Measurements from ENCODE around the gene AGPAT3. TPM values are rescaled to one million over a fixed set of nuclear protein-coding genes. Genes with fewer than 3 reads are reported as not detected.

Gene AGPAT3
- total and polyA plus RNA-seq, 10 of the 15 experiments (the other 5 are each of a cell fraction or from before 2014, with no cell fraction given): 1.2 to 110 (median 30.8) TPM

DNA sequence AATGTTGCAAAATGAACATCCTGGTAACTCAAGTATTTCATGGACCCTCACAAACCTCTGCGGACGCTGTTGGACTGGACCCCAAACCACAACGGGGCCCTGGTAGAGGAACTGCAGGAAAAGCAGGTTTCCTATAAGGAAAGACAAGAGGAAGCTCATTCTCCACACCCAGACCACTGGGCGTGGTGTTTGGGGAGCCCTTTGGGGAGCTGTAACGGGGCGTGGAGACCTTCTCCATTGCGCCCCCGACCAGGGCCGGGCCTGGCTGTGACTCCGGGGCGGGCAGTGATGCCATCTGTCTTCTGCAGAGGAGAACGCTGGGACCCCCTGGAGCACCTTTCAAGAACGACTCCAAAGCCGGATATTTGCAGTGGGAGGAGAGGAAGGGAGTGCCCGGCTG is 30.0 kb upstream of the AGPAT3 start:
- CTCF ChIA-PET: interaction anchor here (0.6 kb wide), 1 partner anchor 58 kb away, joined by 3 read pairs; no protein-coding TSS in a partner anchor
- no peaks in the 10 kb centered on the region for H3K4me1 ChIP-seq (ENCODE audit: control insufficient read depth, insufficient read depth, low read length)
- in situ Hi-C loops (cut with MboI): no loop called here

More for the DNA sequence above, 30.0 kb upstream of the AGPAT3 start:
- SMC1A ChIA-PET (ENCODE audit: uncharacterized antibody, unreplicated experiment): no interaction called here
- DNase-seq (ENCODE audit: low read depth, low spot score) (no peak), FAIRE-seq (no peak), ATAC-seq (no peak)
- no peak overlapping the region for H3K9ac ChIP-seq (ENCODE audit: control insufficient read depth, insufficient read depth, low read length)
- H3K4me3 ChIP-seq: no peak overlapping the region
- intact Hi-C loops (cut with micrococcal nuclease; ENCODE audit: unreplicated experiment): no loop called here
- no peaks in the 10 kb centered on the region for H3K79me2 ChIP-seq (ENCODE audit: control insufficient read depth, insufficient read depth, low read length)
- no peaks in the 10 kb centered on the region for H3K36me3 ChIP-seq (ENCODE audit: control insufficient read depth in 2 of 2, insufficient read depth in 2 of 2, low read length in 1 of 2)
- 4% methylated on average over 15 of the region's 15 CpGs for WGBS (ENCODE audit: insufficient coverage, insufficient replicate concordance, low lambda C conversion rate, missing lambda C conversion rate)
- no peak overlapping the region for H2AFZ ChIP-seq (ENCODE audit: control insufficient read depth, low read depth, low read length)
- H3K4me2 ChIP-seq (ENCODE audit: control insufficient read depth, insufficient read depth): no peak overlapping the region
- H3K9me3 ChIP-seq (replicated peaks; ENCODE audit: control insufficient read depth, insufficient read depth, low read length): no peaks in the 10 kb centered on the region; the same call in 1 of the 3 replicates
- no peak for TF ChIP-seq FOXM1 (IDR thresholded peaks at IDR 0.05; ENCODE audit: low read depth, low read length)
- no peak for TF ChIP-seq SPI1 (IDR thresholded peaks at IDR 0.05; ENCODE audit: borderline replicate concordance, insufficient read depth, low read depth, low read length)
- TF ChIP-seq MEF2B (IDR thresholded peaks at IDR 0.05; ENCODE audit: partially characterized antibody, poor library complexity, severe bottlenecking): no peak
- TF ChIP-seq, protein P1, sequence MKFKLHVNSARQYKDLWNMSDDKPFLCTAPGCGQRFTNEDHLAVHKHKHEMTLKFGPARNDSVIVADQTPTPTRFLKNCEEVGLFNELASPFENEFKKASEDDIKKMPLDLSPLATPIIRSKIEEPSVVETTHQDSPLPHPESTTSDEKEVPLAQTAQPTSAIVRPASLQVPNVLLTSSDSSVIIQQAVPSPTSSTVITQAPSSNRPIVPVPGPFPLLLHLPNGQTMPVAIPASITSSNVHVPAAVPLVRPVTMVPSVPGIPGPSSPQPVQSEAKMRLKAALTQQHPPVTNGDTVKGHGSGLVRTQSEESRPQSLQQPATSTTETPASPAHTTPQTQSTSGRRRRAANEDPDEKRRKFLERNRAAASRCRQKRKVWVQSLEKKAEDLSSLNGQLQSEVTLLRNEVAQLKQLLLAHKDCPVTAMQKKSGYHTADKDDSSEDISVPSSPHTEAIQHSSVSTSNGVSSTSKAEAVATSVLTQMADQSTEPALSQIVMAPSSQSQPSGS (IDR thresholded peaks at IDR 0.05; ENCODE audit: low read length): no peak
- TF ChIP-seq, protein P2, sequence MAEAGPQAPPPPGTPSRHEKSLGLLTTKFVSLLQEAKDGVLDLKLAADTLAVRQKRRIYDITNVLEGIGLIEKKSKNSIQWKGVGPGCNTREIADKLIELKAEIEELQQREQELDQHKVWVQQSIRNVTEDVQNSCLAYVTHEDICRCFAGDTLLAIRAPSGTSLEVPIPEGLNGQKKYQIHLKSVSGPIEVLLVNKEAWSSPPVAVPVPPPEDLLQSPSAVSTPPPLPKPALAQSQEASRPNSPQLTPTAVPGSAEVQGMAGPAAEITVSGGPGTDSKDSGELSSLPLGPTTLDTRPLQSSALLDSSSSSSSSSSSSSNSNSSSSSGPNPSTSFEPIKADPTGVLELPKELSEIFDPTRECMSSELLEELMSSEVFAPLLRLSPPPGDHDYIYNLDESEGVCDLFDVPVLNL (IDR thresholded peaks at IDR 0.05; ENCODE audit: low read depth, low read length): no peak
- no peak for TF ChIP-seq ZNF274 (IDR thresholded peaks at IDR 0.05; ENCODE audit: insufficient read depth, insufficient read length)
- TF ChIP-seq, protein P3, sequence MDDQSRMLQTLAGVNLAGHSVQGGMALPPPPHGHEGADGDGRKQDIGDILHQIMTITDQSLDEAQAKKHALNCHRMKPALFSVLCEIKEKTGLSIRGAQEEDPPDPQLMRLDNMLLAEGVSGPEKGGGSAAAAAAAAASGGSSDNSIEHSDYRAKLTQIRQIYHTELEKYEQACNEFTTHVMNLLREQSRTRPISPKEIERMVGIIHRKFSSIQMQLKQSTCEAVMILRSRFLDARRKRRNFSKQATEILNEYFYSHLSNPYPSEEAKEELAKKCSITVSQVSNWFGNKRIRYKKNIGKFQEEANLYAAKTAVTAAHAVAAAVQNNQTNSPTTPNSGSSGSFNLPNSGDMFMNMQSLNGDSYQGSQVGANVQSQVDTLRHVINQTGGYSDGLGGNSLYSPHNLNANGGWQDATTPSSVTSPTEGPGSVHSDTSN (IDR thresholded peaks at IDR 0.05; ENCODE audit: insufficient replicate concordance, low read depth, low read length): no peak
- TF ChIP-seq SRF (IDR thresholded peaks at IDR 0.05; ENCODE audit: low read depth in 2 of 2, low read length in 2 of 2): no peak
- TF ChIP-seq ZZZ3 (IDR thresholded peaks at IDR 0.05; ENCODE audit: control insufficient read depth, insufficient read length, low read depth): no peak
- no peak for TF ChIP-seq STAT1 (conservative IDR thresholded peaks at IDR 0.05)
- no peak for TF ChIP-seq JUNB (IDR thresholded peaks at IDR 0.05)
- no peak for TF ChIP-seq NR2C2 (IDR thresholded peaks at IDR 0.05; ENCODE audit: borderline replicate concordance, control insufficient read depth, insufficient read length, low read depth)
- no peak for TF ChIP-seq STAT3 (IDR thresholded peaks at IDR 0.05; ENCODE audit: low read depth, low read length)
- no peak for TF ChIP-seq MEF2A (IDR thresholded peaks at IDR 0.05; ENCODE audit: insufficient read depth, low read depth, low read length)
- TF ChIP-seq CBFB (IDR thresholded peaks at IDR 0.05; ENCODE audit: low read depth): no peak
- no peak for TF ChIP-seq HDGF (IDR thresholded peaks at IDR 0.05)
- no peak for TF ChIP-seq KDM1A (IDR thresholded peaks at IDR 0.05; ENCODE audit: borderline replicate concordance)
- TF ChIP-seq, protein P4, sequence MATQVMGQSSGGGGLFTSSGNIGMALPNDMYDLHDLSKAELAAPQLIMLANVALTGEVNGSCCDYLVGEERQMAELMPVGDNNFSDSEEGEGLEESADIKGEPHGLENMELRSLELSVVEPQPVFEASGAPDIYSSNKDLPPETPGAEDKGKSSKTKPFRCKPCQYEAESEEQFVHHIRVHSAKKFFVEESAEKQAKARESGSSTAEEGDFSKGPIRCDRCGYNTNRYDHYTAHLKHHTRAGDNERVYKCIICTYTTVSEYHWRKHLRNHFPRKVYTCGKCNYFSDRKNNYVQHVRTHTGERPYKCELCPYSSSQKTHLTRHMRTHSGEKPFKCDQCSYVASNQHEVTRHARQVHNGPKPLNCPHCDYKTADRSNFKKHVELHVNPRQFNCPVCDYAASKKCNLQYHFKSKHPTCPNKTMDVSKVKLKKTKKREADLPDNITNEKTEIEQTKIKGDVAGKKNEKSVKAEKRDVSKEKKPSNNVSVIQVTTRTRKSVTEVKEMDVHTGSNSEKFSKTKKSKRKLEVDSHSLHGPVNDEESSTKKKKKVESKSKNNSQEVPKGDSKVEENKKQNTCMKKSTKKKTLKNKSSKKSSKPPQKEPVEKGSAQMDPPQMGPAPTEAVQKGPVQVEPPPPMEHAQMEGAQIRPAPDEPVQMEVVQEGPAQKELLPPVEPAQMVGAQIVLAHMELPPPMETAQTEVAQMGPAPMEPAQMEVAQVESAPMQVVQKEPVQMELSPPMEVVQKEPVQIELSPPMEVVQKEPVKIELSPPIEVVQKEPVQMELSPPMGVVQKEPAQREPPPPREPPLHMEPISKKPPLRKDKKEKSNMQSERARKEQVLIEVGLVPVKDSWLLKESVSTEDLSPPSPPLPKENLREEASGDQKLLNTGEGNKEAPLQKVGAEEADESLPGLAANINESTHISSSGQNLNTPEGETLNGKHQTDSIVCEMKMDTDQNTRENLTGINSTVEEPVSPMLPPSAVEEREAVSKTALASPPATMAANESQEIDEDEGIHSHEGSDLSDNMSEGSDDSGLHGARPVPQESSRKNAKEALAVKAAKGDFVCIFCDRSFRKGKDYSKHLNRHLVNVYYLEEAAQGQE (IDR thresholded peaks at IDR 0.05; ENCODE audit: low read depth, low read length): no peak
- H4K20me1 ChIP-seq (ENCODE audit: control insufficient read depth, insufficient read depth): no peaks in the 10 kb centered on the region
- no peak overlapping the region for H3K27ac ChIP-seq (ENCODE audit: control insufficient read depth, insufficient read depth)
- no TSS peak for BruUV-seq (replicated peaks)
- POLR2A ChIA-PET: interaction anchor here (1.0 kb wide), 1 partner anchor 16 kb away, joined by 3 read pairs; no protein-coding TSS in a partner anchor
- H3K27me3 ChIP-seq (replicated peaks in 1 of 2; ENCODE audit: control insufficient read depth in 2 of 2, insufficient read depth in 2 of 2, low read length in 1 of 2): no peaks in the 10 kb centered on the region; a peak in 1 of 4 replicates
- RAD21 ChIA-PET (ENCODE audit: unreplicated experiment): interaction anchor here (0.9 kb wide), 1 partner anchor 28 kb away, joined by 3 read pairs; no protein-coding TSS in a partner anchor
